GM19467 (cell line): ENCODE results near the gene TRRAP.

Experiments used
- ATAC-seq: cut with Tn5 transposase; IDR thresholded peaks from one replicate; pipeline ENCODE4 v1.9.1; 2021; ENCODE audit warnings: mild to moderate bottlenecking, moderate library complexity; ENCODE audit not compliant: unreplicated experiment

TRRAP gene

DNA sequence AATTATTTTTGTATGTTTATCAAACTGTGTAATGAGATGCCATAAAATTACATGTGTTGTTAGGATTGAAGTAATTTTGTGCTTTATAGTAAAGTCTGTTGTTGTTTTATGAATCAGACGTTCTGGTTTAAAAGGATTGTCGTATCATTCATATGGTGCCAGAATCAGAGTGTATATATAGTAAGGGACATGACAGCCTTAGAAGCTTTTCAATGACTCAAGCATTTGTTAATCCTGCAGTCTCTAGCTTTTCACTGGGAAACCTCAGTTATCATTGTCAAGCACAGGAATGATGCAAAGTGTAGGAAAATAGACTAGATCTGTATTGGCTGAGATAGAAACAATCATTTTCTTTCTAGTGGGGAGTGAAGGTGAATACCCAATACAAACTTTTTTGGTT, 57.5 kb downstream of the TRRAP start:
- no peak for ATAC-seq

- no peak for ATAC-seq
These were observed 65.0 kb downstream of the TRRAP start for GRCh38 chr7:98943336-98943735.

GRCh38 chr7:98944386-98944785, 66.1 kb downstream of the TRRAP start:
- no peak for ATAC-seq

GRCh38 chr7:98945852-98946251, 67.5 kb downstream of the TRRAP start:
- ATAC-seq = no peak

GRCh38 chr7:98946389-98946788, 68.1 kb downstream of the TRRAP start:
- no peak for ATAC-seq

DNA sequence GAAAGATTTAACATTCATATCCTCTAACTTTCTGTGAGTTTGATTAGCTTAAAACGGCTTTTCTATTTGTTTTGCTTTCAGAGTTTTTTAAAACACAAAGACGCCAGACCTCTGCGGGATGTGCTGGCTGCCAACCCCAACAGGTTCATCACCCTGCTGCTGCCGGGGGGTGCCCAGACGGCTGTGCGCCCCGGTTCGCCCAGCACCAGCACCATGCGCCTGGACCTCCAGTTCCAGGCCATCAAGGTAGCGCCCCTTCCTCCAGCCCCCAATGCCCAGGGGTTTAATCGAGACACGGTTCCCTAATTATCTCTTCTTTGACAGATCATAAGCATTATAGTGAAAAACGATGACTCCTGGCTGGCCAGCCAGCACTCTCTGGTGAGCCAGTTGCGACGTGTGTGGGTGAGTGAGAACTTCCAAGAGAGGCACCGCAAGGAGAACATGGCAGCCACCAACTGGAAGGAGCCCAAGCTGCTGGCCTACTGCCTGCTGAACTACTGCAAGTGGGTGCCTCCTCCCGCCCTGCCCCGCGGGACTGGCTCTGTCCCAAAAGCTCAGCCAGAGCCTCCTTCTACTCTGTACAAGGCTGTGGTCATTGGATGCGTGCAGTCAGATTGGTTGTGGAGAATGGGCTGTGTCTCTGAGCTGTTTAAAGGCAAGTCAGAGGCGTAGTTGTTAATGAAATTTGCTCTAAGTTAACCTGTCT, 71.2 kb downstream of the TRRAP start:
- no peak for ATAC-seq

- ATAC-seq = no peak
These were observed 77.7 kb downstream of the TRRAP start for GRCh38 chr7:98955992-98956391.

DNA sequence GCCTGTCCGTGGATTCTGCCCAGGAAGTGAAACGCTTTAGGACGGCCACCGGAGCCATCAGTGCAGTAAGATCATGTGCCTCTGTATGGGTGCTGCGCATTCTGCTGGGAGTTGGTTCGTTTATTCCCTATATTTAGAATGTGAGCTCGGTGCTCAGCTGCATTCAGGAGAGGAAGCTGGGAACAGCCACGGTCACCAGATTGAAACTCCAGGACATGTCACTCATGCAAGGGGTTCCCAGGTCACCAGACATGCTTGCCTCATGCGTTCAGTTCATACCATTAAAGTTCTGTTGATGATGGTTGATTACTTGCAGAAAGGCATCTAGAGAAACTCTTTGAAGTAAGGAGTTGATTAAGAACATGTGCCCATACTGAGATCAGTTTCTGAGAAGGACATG, 78.1 kb downstream of the TRRAP start:
- no peak for ATAC-seq

DNA sequence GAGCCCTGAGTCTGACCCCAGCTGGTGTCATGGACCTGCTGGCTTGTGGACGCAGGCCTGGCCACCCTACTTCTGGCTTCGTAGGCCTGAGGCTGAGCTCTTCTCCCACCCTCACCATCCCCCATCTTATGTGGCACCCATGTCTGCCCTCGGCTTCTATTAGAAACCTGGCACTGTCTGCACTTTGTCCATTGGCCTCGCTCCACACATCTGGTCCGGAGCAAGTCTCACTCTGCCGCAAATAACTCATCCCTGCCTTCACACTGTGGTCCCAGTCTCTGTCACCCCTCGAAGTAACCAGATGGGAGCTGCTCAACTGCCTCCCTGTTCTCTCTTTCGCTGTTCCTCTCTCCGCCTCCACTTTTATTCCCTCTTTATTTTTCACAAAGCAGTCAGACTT, 78.6 kb downstream of the TRRAP start:
- ATAC-seq = no peak

DNA sequence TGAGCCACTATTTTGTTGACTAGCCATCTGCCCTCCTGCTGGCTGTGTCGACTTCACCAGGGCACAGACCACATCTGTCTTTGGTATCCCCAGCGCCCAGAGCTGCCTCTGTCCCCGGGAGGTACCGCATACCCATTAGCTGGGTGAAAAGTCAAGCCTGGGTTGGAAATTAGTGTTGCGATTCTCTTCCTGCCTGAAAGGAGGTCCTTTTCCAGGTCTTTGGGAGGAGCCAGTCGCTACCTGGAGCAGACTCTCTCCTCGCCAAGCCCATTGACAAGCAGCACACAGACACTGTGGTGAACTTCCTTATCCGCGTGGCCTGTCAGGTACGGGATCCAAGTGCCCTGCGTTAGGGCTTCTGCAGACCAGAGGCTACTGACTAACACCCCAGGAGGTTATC, 79.4 kb downstream of the TRRAP start:
- no peak for ATAC-seq

GRCh38 chr7:98958968-98959367, 80.6 kb downstream of the TRRAP start:
- no peak for ATAC-seq

- ATAC-seq = no peak
These were observed 85.0 kb downstream of the TRRAP start for GRCh38 chr7:98963305-98963704.

DNA sequence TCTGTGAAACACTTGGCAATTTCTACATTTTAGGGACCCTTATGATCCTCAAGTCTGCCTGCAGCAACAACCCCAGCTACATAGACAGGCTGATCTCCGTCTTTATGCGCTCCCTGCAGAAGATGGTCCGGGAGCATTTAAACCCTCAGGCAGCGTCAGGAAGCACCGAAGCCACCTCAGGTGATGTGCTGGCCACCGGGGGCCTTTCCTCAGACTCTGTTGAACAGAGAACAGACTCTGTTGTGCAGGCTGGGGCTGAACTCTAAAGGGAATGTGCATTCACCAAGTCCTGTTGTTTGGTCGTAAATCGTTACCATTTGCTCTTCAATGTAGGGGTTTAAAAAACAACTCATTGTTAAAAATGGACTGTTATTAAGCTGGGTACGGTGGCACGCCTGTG, 86.3 kb downstream of the TRRAP start:
- no peak for ATAC-seq

GRCh38 chr7:98968621-98969020, 90.3 kb downstream of the TRRAP start:
- ATAC-seq = no peak

- no peak for ATAC-seq
These were observed 91.1 kb downstream of the TRRAP start for GRCh38 chr7:98969386-98969785.

DNA sequence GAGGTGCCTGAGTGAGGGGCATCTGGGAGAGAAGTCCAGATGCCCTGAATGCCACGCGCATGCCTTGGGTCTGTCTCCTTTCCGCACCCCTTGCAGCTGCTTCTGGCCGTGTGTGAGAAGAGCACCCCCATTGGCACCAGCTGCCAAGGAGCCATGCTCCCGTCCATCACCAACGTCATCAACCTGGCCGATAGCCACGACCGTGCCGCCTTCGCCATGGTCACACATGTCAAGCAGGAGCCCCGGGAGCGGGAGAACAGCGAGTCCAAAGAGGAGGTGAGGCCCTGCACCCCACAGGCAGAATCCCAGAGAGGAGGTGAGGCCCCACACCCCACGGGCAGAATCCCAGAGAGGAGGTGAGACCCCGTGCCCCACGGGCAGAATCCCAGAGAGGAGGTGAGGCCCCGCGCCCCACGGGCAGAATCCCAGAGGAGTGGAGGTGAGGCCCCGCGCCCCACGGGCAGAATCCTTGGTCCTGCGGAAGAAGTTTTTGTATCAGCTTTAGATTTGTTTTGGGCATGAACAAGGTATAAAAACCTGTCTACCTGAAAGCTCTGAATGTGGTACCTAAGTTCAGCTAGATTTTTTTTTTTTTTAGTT, 91.8 kb downstream of the TRRAP start:
- no peak for ATAC-seq

DNA sequence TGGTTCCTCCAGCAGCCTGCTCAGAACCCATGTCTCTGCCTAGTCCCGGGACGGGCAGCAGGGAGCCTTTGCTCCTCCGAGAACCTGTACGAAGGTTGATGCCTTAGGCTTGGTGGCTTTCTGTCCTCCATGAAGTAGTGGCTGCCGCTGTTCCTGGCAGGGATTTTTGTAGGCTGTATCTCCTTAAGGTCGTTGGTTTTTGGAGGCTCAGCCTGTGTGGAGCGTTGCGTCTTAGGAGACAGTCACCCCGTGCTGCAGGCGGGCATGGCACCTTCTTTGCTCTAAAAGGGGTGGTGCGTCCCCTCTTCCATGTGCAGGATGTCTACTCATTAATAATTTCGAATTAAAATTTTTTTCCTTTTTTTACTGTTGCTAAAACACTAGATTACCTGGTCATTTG, 92.5 kb downstream of the TRRAP start:
- no peak for ATAC-seq

DNA sequence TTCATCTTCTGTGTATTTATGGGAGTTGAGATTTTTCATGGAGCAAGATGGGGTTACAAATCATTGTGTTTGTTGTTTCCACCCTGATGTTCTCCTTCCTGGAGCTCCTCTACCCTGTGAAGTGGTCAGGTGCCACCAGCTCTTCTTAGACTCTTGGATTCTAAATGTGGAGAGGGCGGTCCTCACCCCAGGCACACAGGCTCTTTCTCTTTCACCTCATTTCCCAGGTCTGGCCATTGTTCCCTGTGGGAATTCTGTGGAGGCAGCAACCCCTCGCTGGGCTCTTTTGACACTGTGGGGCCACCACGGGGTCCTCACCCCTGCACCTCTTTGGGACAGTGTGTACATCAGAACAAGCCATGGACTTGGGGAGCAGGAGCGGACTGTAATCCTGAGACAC, 95.9 kb downstream of the TRRAP start:
- ATAC-seq = no peak

DNA sequence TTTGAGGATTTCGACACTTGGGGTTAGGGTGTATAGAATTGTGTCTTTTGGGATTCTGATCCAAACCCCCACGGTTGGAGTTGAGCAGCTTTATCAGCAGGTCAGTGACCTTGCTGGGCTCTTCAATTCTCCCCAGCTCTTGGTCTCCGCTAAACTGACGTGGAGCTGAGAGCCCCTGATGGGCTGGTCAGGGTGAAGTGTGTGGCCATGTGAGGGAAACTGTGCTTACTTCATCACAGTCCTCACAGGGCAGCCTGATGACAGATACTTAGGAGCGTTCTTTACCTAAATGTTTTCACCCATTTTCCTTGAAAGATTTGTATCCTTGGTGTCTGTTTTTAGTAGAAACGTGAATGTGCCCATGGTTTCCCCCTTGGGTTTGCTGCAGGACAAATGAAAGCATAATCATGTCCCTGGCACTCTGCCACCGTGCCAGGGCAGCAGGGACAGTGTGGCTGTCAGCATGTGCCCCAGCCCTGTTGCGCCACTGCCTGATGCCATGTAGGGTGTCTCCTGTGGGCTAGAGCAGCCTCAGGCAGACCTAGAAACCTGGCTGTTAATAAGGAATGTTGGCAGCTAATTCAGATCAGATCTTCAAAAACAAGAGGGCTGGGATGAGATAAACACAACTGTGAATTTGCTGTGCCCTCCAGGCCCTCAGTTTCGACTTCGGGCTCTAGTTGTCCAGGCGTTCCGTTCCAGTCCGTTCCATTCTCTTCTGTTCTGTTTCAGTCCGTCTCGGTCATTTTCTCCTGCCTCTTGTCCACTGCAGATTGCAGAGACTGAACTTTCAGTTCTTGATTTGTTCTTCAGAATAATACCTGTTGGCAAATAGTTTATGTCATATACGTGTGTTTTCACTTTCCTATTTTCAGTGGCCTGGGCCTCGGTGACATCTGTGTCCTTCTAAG, 96.8 kb downstream of the TRRAP start:
- ATAC-seq = no peak

DNA sequence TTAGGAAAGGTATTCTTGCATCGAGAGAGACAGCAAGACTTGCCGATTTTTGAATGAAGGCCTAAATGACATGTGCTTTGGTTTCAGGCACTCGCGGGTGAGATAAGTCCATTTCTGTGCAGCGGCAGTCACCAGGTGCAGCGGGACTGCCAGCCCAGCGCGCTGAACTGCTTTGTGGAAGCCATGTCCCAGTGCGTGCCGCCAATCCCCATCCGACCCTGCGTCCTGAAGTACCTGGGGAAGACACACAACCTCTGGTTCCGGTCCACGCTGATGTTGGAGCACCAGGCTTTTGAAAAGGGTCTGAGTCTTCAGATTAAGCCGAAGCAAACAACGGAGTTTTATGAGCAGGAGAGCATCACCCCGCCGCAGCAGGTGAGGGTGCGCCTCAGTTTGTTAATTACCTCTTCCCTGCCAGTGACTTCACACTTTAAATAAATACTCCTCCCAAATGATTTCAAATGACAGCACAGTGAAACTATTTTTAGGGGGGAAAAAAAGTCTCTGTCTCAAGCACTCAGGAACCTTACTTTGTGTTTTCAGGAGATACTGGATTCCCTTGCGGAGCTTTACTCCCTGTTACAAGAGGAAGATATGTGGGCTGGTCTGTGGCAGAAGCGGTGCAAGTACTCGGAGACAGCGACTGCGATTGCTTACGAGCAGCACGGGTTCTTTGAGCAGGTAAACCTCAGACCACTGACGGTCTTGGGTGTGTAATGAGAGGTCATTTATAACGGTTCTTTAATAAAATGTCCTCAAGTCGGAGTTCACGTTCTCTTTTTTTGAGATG, 98.3 kb downstream of the TRRAP start:
- ATAC-seq = no peak

- ATAC-seq = no peak
These were observed 100.3 kb downstream of the TRRAP start for GRCh38 chr7:98978672-98979071.
